Amniotic stem cell (primary cell): Measurements from ENCODE around the gene ADAM8.
"Not testable (repeated sequence)": the region's sequence is repeated elsewhere in the genome, so short reads cannot be mapped to it uniquely, and the experiment has no call there.

ENCODE experiments used
- DNase-seq: peaks from one replicate; lab custom pipeline; 2025; lab: John Stamatoyannopoulos, UW

Gene ADAM8

GRCh38 chr10:133230387-133231195, 46.1 kb downstream of the ADAM8 start:
- no peak for DNase-seq

- no peak for DNase-seq
Observed at GRCh38 chr10:133230044-133230361, 46.7 kb downstream of the ADAM8 start, which contains the start of gene UTF1. Gene UTF1 (plus strand): TSS chr10:133230217. CDS start chr10:133230289, 72 bp downstream.

- DNase-seq, result no peak
Observed at GRCh38 chr10:133229265-133230043, 47.2 kb downstream of the ADAM8 start.

- DNase-seq, result no peak
Observed at GRCh38 chr10:133227256-133227655, 49.4 kb downstream of the ADAM8 start.

GRCh38 chr10:133226251-133226808, 50.3 kb downstream of the ADAM8 start:
- DNase-seq, result no peak

- DNase-seq, result no peak
Observed at GRCh38 chr10:133225707-133226191, 50.9 kb downstream of the ADAM8 start.

- DNase-seq, result no peak
Observed at GRCh38 chr10:133224756-133225372, 51.8 kb downstream of the ADAM8 start.

GRCh38 chr10:133224076-133224475, 52.6 kb downstream of the ADAM8 start:
- DNase-seq, result no peak

- not testable (repeated sequence) for DNase-seq
Observed at GRCh38 chr10:133221756-133222155, 54.9 kb downstream of the ADAM8 start.

GRCh38 chr10:133221331-133221730, 55.3 kb downstream of the ADAM8 start:
- DNase-seq, result no peak

GRCh38 chr10:133219782-133220181, 56.9 kb downstream of the ADAM8 start:
- no peak for DNase-seq

GRCh38 chr10:133218891-133219290, 57.8 kb downstream of the ADAM8 start:
- DNase-seq, result no peak

- no peak for DNase-seq
Observed at GRCh38 chr10:133217800-133218589, 58.7 kb downstream of the ADAM8 start.

- no peak for DNase-seq
Observed at GRCh38 chr10:133216776-133217175, 59.9 kb downstream of the ADAM8 start.

GRCh38 chr10:133215586-133215985, 61.1 kb downstream of the ADAM8 start:
- DNase-seq, result no peak

- no peak for DNase-seq
Observed at GRCh38 chr10:133214468-133215410, 61.9 kb downstream of the ADAM8 start.

GRCh38 chr10:133213641-133214467, 62.8 kb downstream of the ADAM8 start:
- DNase-seq, result no peak

GRCh38 chr10:133212853-133213494, 63.7 kb downstream of the ADAM8 start:
- no peak for DNase-seq
